ENCODE data around the gene FBXW8.

Gene FBXW8

DNA sequence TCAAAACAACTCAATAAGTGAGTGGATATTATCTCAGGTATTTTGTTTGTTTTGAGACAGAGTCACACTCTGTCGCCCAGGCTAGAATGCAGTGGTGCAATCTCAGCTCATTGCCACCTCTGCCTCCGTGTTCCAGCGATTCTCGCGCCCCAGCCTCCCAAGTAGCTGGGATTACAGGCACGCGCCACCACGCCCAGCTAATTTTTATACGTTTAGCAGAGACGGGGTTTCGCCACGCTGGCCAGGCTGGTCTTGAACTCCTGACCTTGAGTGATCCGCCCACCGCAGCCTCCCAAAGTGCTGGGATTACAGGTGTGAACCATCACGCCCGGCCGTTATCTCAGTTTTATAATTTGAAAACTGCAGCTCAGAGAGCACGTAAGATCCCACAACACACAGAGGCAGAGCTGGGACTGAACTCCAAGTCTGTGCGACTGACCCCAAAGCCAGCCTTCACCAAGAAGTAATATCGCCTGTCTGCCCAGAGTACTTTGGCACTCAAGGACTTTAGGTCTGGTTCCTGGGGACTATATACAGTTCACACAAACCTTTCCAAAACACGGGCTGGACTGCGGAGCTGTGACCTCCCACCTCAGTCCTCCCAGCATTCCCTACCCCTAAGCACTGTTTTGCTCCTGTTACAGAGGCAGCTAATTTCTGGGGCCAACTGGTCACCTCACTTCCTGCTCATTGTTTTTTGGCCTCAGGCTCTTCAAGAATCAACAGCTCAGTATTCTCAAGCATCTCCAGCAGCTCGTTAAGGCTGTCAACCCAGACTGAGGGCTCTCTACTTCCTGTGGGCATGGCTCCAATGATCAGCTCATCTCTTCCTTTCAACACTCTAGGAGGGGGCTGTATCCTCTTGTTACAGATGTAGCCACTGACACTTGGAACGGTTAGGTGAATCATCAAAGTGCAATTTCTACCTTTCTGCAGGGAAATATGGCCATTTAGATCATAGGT is 165.9 kb downstream of the FBXW8 start:
- DNase-seq (ENCODE audit: low spot score): no peak

DNA sequence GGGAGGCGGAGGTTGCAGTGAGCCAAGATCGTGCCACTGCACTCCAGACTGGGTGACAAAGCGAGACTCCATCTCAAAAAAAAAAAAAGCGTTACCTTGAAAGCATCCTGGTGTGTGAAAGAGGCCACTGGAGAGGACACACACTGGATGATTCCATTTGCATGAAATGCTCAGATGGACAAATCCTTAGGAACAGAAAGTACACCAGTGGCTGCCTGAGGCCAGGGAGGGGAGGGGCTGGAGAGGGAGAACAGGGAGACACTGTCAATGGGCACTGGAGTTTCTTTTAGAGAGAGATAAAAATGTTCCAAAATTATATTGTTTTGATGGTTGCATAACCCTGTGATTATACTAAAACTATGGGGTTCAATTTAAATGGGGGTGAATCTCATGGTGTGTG is 168.7 kb downstream of the FBXW8 start:
- no peak for DNase-seq (ENCODE audit: low spot score)

DNA sequence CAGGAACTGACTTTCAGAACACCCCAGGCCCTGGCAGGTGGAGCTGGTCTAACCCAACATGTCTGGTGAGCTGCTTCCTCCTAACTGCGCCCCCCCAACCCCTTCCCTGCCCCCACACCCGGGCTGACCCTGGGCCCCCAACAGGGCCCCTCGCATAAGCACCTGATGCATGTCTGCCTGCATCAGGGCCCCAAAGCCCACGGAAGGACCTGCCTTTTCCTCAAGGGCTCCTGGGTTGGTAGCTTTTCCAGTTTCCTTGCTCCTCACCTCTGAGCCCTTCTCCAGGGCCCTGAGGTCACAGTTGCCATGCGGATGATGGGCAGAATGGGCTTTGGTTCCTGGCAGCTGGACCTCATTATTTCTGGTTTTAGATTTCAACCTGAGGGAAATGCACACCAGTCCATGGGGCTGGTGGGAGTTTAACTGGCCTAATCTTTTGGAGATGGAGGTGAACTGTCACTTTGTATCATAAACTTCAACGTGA is 170.0 kb downstream of the FBXW8 start:
- no peak for DNase-seq (ENCODE audit: low spot score)
